Measurements from ENCODE around the gene PACS1. TPM values are rescaled to one million over a fixed set of nuclear protein-coding genes. Genes with fewer than 3 reads are reported as not detected.

The PACS1 gene
- total RNA-seq, 2 donors from 2014 or later = 17.1 to 19.2 TPM

- DNase-seq = no peak
- peak; percentile 89 for ATAC-seq
- intact Hi-C loops (cut with DNase I, micrococcal nuclease) = no loop called here
Observed at GRCh38 chr11:66123902-66124301, 53.8 kb downstream of the PACS1 start.

GRCh38 chr11:66124564-66124963, 54.5 kb downstream of the PACS1 start:
- ATAC-seq (no peak), DNase-seq (no peak)
- intact Hi-C loops (cut with DNase I, micrococcal nuclease) = no loop called here

- ATAC-seq = peak; percentile 43
- no peak for DNase-seq
- intact Hi-C loops (cut with DNase I, micrococcal nuclease) = no loop called here
Observed at GRCh38 chr11:66126064-66126463, 56.0 kb downstream of the PACS1 start.

GRCh38 chr11:66126808-66127555, 56.9 kb downstream of the PACS1 start:
- intact Hi-C loops (cut with DNase I, micrococcal nuclease) = no loop called here
- DNase-seq (peak; percentile 32 to 33), ATAC-seq (no peak)

GRCh38 chr11:66130978-66131377, 60.9 kb downstream of the PACS1 start:
- intact Hi-C loops (cut with DNase I, micrococcal nuclease) = no loop called here
- ATAC-seq (no peak), DNase-seq (no peak)

GRCh38 chr11:66131937-66132632, 62.0 kb downstream of the PACS1 start:
- intact Hi-C loops (cut with DNase I, micrococcal nuclease) = no loop called here
- no peak for DNase-seq
- ATAC-seq = no peak

GRCh38 chr11:66133216-66133775, 63.2 kb downstream of the PACS1 start:
- ATAC-seq (no peak), DNase-seq (no peak)
- intact Hi-C loops (cut with DNase I, micrococcal nuclease) = no loop called here

- peak; percentile 32 for ATAC-seq
- intact Hi-C loops (cut with DNase I, micrococcal nuclease) = no loop called here
Observed at GRCh38 chr11:66136752-66137123, 66.7 kb downstream of the PACS1 start.

GRCh38 chr11:66139817-66140404, 69.8 kb downstream of the PACS1 start:
- intact Hi-C loops (cut with DNase I, micrococcal nuclease) = no loop called here
- ATAC-seq (no peak), DNase-seq (no peak)

More at GRCh38 chr11:66136752-66137123, 66.7 kb downstream of the PACS1 start:
- no peak for DNase-seq

GRCh38 chr11:66142370-66143263, 72.5 kb downstream of the PACS1 start:
- intact Hi-C loops (cut with DNase I, micrococcal nuclease) = no loop called here
- DNase-seq (no peak), ATAC-seq (no peak)

GRCh38 chr11:66143264-66143566, 73.1 kb downstream of the PACS1 start:
- no peak for DNase-seq
- intact Hi-C loops (cut with DNase I, micrococcal nuclease) = no loop called here
- no peak for ATAC-seq

GRCh38 chr11:66143996-66144678, 74.1 kb downstream of the PACS1 start:
- no peak for DNase-seq
- ATAC-seq = no peak
- intact Hi-C loops (cut with DNase I, micrococcal nuclease) = no loop called here

- no peak for DNase-seq
- intact Hi-C loops (cut with DNase I, micrococcal nuclease) = no loop called here
- no peak for ATAC-seq
Observed at GRCh38 chr11:66146074-66146473, 76.0 kb downstream of the PACS1 start.

- intact Hi-C loops (cut with DNase I, micrococcal nuclease) = no loop called here
- DNase-seq = no peak
- ATAC-seq = no peak
Observed at GRCh38 chr11:66146940-66147339, 76.9 kb downstream of the PACS1 start.

GRCh38 chr11:66150140-66150539, 80.1 kb downstream of the PACS1 start:
- DNase-seq = no peak
- no peak for ATAC-seq
- intact Hi-C loops (cut with DNase I, micrococcal nuclease) = no loop called here

GRCh38 chr11:66150725-66151124, 80.7 kb downstream of the PACS1 start:
- ATAC-seq = no peak
- intact Hi-C loops (cut with DNase I, micrococcal nuclease) = no loop called here
- no peak for DNase-seq

GRCh38 chr11:66151273-66151672, 81.2 kb downstream of the PACS1 start:
- ATAC-seq = no peak
- no peak for DNase-seq
- intact Hi-C loops (cut with DNase I, micrococcal nuclease) = no loop called here

GRCh38 chr11:66154109-66154508, 84.0 kb downstream of the PACS1 start:
- DNase-seq (no peak), ATAC-seq (no peak)
- intact Hi-C loops (cut with DNase I, micrococcal nuclease) = no loop called here

Data from left colon (tissue), 2 donors.